HG02981 (cell line): ENCODE results near the gene AIG1.

Experiments used
- ATAC-seq: cut with Tn5 transposase; IDR thresholded peaks from one replicate; pipeline ENCODE4 v1.9.1; 2021; ENCODE audit warnings: mild to moderate bottlenecking, moderate library complexity; ENCODE audit not compliant: unreplicated experiment

Gene AIG1

GRCh38 chr6:143261899-143262436 lies 201.3 kb downstream of the AIG1 start:
- no peak for ATAC-seq

- ATAC-seq: peak; percentile 56
Measured at GRCh38 chr6:143262859-143263258, 202.2 kb downstream of the AIG1 start.

- ATAC-seq: no peak
Measured at GRCh38 chr6:143264379-143264778, 203.7 kb downstream of the AIG1 start.

- no peak for ATAC-seq
Measured at GRCh38 chr6:143264986-143265764, 204.5 kb downstream of the AIG1 start.

- ATAC-seq: no peak
Measured at GRCh38 chr6:143267760-143268159, 207.1 kb downstream of the AIG1 start.

GRCh38 chr6:143268439-143268838 lies 207.8 kb downstream of the AIG1 start:
- no peak for ATAC-seq

GRCh38 chr6:143270026-143270425 lies 209.3 kb downstream of the AIG1 start:
- ATAC-seq: no peak

GRCh38 chr6:143271024-143271423 lies 210.3 kb downstream of the AIG1 start:
- no peak for ATAC-seq

- peak; percentile 98 for ATAC-seq
Measured at GRCh38 chr6:143276436-143276835, 215.7 kb downstream of the AIG1 start.

GRCh38 chr6:143279385-143279784 lies 218.7 kb downstream of the AIG1 start:
- no peak for ATAC-seq

GRCh38 chr6:143283887-143284645 lies 223.4 kb downstream of the AIG1 start:
- no peak for ATAC-seq

GRCh38 chr6:143286251-143286795 lies 225.6 kb downstream of the AIG1 start:
- ATAC-seq: no peak

GRCh38 chr6:143288923-143289322 lies 228.2 kb downstream of the AIG1 start:
- ATAC-seq: no peak

- ATAC-seq: no peak
Measured at GRCh38 chr6:143290206-143290605, 229.5 kb downstream of the AIG1 start.

- ATAC-seq: no peak
Measured at GRCh38 chr6:143293523-143293922, 232.8 kb downstream of the AIG1 start.

- no peak for ATAC-seq
Measured at GRCh38 chr6:143294265-143294860, 233.7 kb downstream of the AIG1 start.

- ATAC-seq: no peak
Measured at GRCh38 chr6:143295932-143296331, 235.2 kb downstream of the AIG1 start.

GRCh38 chr6:143298071-143298470 lies 237.4 kb downstream of the AIG1 start:
- ATAC-seq: no peak

GRCh38 chr6:143299253-143300166 lies 238.8 kb downstream of the AIG1 start:
- no peak for ATAC-seq

- ATAC-seq: no peak
Measured at GRCh38 chr6:143301188-143301587, 240.5 kb downstream of the AIG1 start.
